ENCODE measurements around the gene QKI. TPM values are rescaled to one million over a fixed set of nuclear protein-coding genes. Genes with fewer than 3 reads are reported as not detected.

Gene QKI
- total RNA-seq, 3 donors from 2014 or later (not counting 1 experiment from before 2014, with no cell fraction given): 148 to 174 (median 166) TPM

DNA sequence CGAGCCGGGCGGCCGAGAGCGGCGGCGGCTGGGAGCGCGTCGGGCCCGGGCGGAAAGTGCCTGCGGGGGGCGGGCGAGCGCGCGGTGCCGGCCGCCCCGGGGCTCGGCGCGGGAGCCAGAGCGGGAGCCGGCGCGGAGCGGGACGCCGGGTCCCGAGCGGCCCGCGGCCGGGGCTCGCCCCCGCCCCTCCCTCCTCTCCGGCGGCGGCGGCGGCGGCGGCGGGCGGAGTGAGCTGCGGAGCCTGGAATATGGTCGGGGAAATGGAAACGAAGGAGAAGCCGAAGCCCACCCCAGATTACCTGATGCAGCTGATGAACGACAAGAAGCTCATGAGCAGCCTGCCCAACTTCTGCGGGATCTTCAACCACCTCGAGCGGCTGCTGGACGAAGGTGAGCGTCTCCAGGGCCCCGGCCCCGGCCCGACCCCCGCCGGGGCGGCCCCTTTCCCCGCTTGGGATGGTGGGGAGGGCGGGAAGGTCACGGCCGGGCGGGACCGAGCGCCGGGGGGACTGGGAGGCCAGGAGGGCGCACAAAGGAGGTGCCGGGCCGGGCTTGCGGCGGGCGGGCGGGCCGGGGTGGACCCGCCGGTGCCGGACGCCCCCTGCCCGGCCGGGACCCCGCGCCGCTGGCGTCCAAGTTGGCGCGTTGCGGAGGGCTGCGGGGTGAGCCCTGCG is 565 bp downstream of the QKI start:
- peak in 1 of 2 donors; percentile 57 for DNase-seq

GRCh38 chr6:163415620-163416556 is 1.4 kb downstream of the QKI start:
- ATAC-seq: no peak
- peak overlapping the region; percentile 98 for H3K4me3 Mint-ChIP-seq
- peaks cover 2% of the 10 kb centered on the region for H3K4me1 ChIP-seq (ENCODE audit: control insufficient read depth, insufficient read depth, low read length)
- peak; percentile 50 to 69 for DNase-seq
- intact Hi-C loops (cut with micrococcal nuclease): loop anchor here (2.0 to 10.0 kb wide), 4 partner anchors 43 to 691 kb away; partner anchors contain the start of genes PACRG and PRKN
- no peaks in the 10 kb centered on the region for H3K9me3 ChIP-seq (ENCODE audit: control insufficient read depth, insufficient read depth, low read length)
- no peaks in the 10 kb centered on the region for H3K36me3 Mint-ChIP-seq
- peaks cover 54 to 56% of the 10 kb centered on the region in 2 donors for H3K4me1 Mint-ChIP-seq
- H3K9me3 Mint-ChIP-seq: no peaks in the 10 kb centered on the region
- H3K4me3 ChIP-seq (ENCODE audit: low read length): peak overlapping the region; percentile 91
- WGBS (ENCODE audit: insufficient coverage): under 1% methylated on average over 62 of the region's 63 CpGs
- H3K27me3 Mint-ChIP-seq (ENCODE audit: low read depth in 2 of 2): peaks cover 2 to 7% of the 10 kb centered on the region in 2 donors
- no peaks in the 10 kb centered on the region for H3K27me3 ChIP-seq (ENCODE audit: control insufficient read depth, insufficient read depth, low read length)
- H3K27ac Mint-ChIP-seq: peak overlapping the region; percentile 93 to 94
- TF ChIP-seq, protein P1, sequence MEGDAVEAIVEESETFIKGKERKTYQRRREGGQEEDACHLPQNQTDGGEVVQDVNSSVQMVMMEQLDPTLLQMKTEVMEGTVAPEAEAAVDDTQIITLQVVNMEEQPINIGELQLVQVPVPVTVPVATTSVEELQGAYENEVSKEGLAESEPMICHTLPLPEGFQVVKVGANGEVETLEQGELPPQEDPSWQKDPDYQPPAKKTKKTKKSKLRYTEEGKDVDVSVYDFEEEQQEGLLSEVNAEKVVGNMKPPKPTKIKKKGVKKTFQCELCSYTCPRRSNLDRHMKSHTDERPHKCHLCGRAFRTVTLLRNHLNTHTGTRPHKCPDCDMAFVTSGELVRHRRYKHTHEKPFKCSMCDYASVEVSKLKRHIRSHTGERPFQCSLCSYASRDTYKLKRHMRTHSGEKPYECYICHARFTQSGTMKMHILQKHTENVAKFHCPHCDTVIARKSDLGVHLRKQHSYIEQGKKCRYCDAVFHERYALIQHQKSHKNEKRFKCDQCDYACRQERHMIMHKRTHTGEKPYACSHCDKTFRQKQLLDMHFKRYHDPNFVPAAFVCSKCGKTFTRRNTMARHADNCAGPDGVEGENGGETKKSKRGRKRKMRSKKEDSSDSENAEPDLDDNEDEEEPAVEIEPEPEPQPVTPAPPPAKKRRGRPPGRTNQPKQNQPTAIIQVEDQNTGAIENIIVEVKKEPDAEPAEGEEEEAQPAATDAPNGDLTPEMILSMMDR (IDR thresholded peaks at IDR 0.05): no peak
- H3K27ac ChIP-seq (ENCODE audit: low read length): peak overlapping the region; percentile 94
- H3K36me3 ChIP-seq (ENCODE audit: control insufficient read depth, insufficient read depth, low read length): no peaks in the 10 kb centered on the region

More for the DNA sequence above, 565 bp downstream of the QKI start:
- intact Hi-C loops (cut with micrococcal nuclease): loop anchor here (5.0 to 10.0 kb wide), 3 partner anchors 137 to 692 kb away; partner anchors contain the start of genes PACRG and PRKN
- H3K27ac Mint-ChIP-seq: peak overlapping the region; percentile 93 to 94
- H3K4me1 Mint-ChIP-seq: peaks cover 50% of the 10 kb centered on the region in 2 donors
- peak overlapping the region; percentile 80 for H3K4me3 Mint-ChIP-seq
- Histone ChIP-seq H3K27ac (ENCODE audit: low read length) (peak overlapping the region; percentile 94), H3K4me1 (ENCODE audit: control insufficient read depth, insufficient read depth, low read length) (peaks cover 2% of the 10 kb centered on the region), H3K9me3 (ENCODE audit: control insufficient read depth, insufficient read depth, low read length) (no peaks in the 10 kb centered on the region), H3K36me3 (ENCODE audit: control insufficient read depth, insufficient read depth, low read length) (no peaks in the 10 kb centered on the region), H3K27me3 (ENCODE audit: control insufficient read depth, insufficient read depth, low read length) (no peaks in the 10 kb centered on the region), H3K4me3 (ENCODE audit: low read length) (peak overlapping the region; percentile 91)
- ATAC-seq: peak in 1 of 3 donors; percentile 18
- TF ChIP-seq, protein P1 (IDR thresholded peaks at IDR 0.05): no peak
- no peaks in the 10 kb centered on the region for H3K36me3 Mint-ChIP-seq
- WGBS (ENCODE audit: insufficient coverage): under 1% methylated on average over 88 of the region's 94 CpGs
- peaks cover 2 to 8% of the 10 kb centered on the region in 2 donors for H3K27me3 Mint-ChIP-seq (ENCODE audit: low read depth in 2 of 2)
- no peaks in the 10 kb centered on the region for H3K9me3 Mint-ChIP-seq

GRCh38 chr6:163416557-163417253 is 2.2 kb downstream of the QKI start:
- ATAC-seq (no peak), DNase-seq (peak in 1 of 2 donors; percentile 68)
- H3K27ac Mint-ChIP-seq: peak overlapping the region; percentile 93 to 94
- Histone ChIP-seq H3K27me3 (ENCODE audit: control insufficient read depth, insufficient read depth, low read length) (no peaks in the 10 kb centered on the region), H3K4me3 (ENCODE audit: low read length) (peak overlapping the region; percentile 91), H3K36me3 (ENCODE audit: control insufficient read depth, insufficient read depth, low read length) (no peaks in the 10 kb centered on the region), H3K27ac (ENCODE audit: low read length) (peak overlapping the region; percentile 94), H3K9me3 (ENCODE audit: control insufficient read depth, insufficient read depth, low read length) (no peaks in the 10 kb centered on the region), H3K4me1 (ENCODE audit: control insufficient read depth, insufficient read depth, low read length) (peaks cover 2% of the 10 kb centered on the region)
- no peaks in the 10 kb centered on the region for H3K36me3 Mint-ChIP-seq
- H3K4me3 Mint-ChIP-seq: peak overlapping the region; percentile 98
- H3K27me3 Mint-ChIP-seq (ENCODE audit: low read depth in 2 of 2): no peaks in the 10 kb centered on the region
- peaks cover 54 to 63% of the 10 kb centered on the region in 2 donors for H3K4me1 Mint-ChIP-seq
- WGBS (ENCODE audit: insufficient coverage): 6% methylated on average over 9 of the region's 11 CpGs
- H3K9me3 Mint-ChIP-seq: no peaks in the 10 kb centered on the region
- intact Hi-C loops (cut with micrococcal nuclease): loop anchor here (2.0 to 10.0 kb wide), 4 partner anchors 42 to 692 kb away; partner anchors contain the start of genes PACRG and PRKN
- TF ChIP-seq, protein P1 (IDR thresholded peaks at IDR 0.05): peak; percentile 83

All from natural killer cell (primary cell).